Activated CD8-positive, alpha-beta memory T cell treated with anti-CD3 and anti-CD28 coated beads, Interleukin-2, amount 10 ng/mL, durations not matched to agents 7 days and 5 days (primary cell): Measurements from ENCODE around the gene TCERG1. TPM values are rescaled to one million over a fixed set of nuclear protein-coding genes. Genes with fewer than 3 reads are reported as not detected.
A peak's percentile ranks its signal among the peaks of the same experiment; 100 is the strongest.

Experiments
- ATAC-seq: fragments of 150-1000 bp; cut with Tn5 transposase; one replicate; pipeline ENCODE4 v1.10.0; 2021; ENCODE audit warnings: moderate library complexity
- CTCF ChIA-PET: fragments of 350-600 bp; sonication (Branson Sonifier 250); formaldehyde crosslinking; loops from one replicate; lab custom pipeline; 2021; ENCODE audit warnings: antibody characterized with exemption; lab: Charles Lee
- DNase-seq: peaks from one replicate; pipeline ENCODE4 v3.0.0-alpha.2; 2020
- H3K27ac Mint-ChIP-seq: one replicate; pipeline ENCODE4 v1.8.0; 2021; ENCODE audit warnings: mild to moderate bottlenecking, mixed read lengths
- H3K27me3 Mint-ChIP-seq: one replicate; pipeline ENCODE4 v1.8.0; 2021; ENCODE audit warnings: mixed read lengths
- H3K36me3 Mint-ChIP-seq: one replicate; pipeline ENCODE4 v1.8.0; 2021; ENCODE audit warnings: mild to moderate bottlenecking, mixed read lengths
- H3K4me1 Mint-ChIP-seq: one replicate; pipeline ENCODE4 v1.8.0; 2021; ENCODE audit warnings: mixed read lengths
- H3K4me3 Mint-ChIP-seq: one replicate; pipeline ENCODE4 v1.8.0; 2021; ENCODE audit warnings: mild to moderate bottlenecking, moderate library complexity, mixed read lengths
- H3K9me3 Mint-ChIP-seq: one replicate; pipeline ENCODE4 v1.8.0; 2022; ENCODE audit warnings: low read depth, mixed read lengths
- total RNA-seq, 2 experiments: library from RNA; stranded (reverse); gene quantifications; one replicate each; pipeline ENCODE4 v1.2.3, GENCODE V29; 2021

The TCERG1 gene
- total RNA-seq, 2 experiments from 2014 or later, result 103 to 104 TPM

DNA sequence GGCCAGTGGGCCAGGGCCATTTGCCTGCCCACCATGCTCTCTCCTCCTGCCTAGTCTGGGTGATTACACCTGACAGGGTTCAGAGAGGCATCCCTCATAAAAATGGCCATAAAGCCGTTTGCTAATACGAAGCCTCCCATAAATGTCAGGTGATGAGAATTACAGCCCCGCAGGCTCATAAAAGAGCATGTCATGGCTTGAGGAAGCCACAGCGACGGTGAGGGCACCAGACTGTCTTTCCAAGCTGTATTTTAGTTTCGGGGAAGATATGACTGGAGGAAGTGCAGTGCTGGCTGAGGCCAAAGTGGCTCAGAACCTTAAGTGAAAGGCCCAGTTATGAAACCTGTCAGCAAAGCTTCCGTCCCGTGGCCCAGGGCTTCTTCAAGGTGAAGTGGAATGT, 18.5 kb upstream of the TCERG1 start:
- Mint-ChIP-seq H3K4me1 (peaks cover 9% of the 10 kb centered on the region), H3K4me3 (no peak overlapping the region), H3K9me3 (no peaks in the 10 kb centered on the region), H3K27me3 (peaks cover 31% of the 10 kb centered on the region), H3K27ac (no peak overlapping the region), H3K36me3 (no peaks in the 10 kb centered on the region)
- DNase-seq, result no peak
- CTCF ChIA-PET, result interaction anchor here (1.0 to 2.8 kb wide), 3 partner anchors 8 to 18 kb away, joined by 3 to 12 read pairs (median 4); partner anchors contain the start of gene TCERG1
- peak; percentile 30 for ATAC-seq

DNA sequence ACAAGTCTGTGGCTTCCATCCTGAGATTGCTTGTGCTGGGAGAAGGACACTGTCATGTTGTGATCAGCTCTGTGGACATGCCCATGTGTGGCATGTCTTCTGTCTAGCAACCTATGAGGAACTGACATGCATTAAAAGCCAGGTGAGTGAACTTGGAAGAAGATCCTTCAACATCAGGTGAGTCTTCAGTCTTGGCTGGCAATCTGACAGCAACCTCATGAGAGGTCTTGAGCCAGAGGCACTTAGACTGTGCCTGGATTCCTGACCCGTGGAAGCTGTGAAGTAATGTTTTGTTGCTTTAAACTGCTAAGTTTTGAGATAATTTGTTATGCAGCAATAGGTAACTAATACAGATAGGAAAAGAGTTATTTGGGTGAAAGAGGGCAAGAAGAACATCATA, 6.8 kb upstream of the TCERG1 start:
- H3K36me3 Mint-ChIP-seq, result no peaks in the 10 kb centered on the region
- no peaks in the 10 kb centered on the region for H3K4me1 Mint-ChIP-seq
- no peak for ATAC-seq
- no peak overlapping the region for H3K4me3 Mint-ChIP-seq
- CTCF ChIA-PET, result interaction anchor here (1.1 kb wide), 1 partner anchor 12 kb away, joined by 3 read pairs; no protein-coding TSS in a partner anchor
- H3K27ac Mint-ChIP-seq, result no peak overlapping the region
- H3K9me3 Mint-ChIP-seq, result no peaks in the 10 kb centered on the region
- no peak for DNase-seq
- H3K27me3 Mint-ChIP-seq, result peaks cover 39% of the 10 kb centered on the region

GRCh38 chr5:146440870-146441495, 6.2 kb upstream of the TCERG1 start:
- peaks cover 34% of the 10 kb centered on the region for H3K27me3 Mint-ChIP-seq
- H3K36me3 Mint-ChIP-seq, result no peaks in the 10 kb centered on the region
- H3K27ac Mint-ChIP-seq, result no peak overlapping the region
- DNase-seq (no peak), ATAC-seq (no peak)
- H3K9me3 Mint-ChIP-seq, result no peaks in the 10 kb centered on the region
- no peak overlapping the region for H3K4me3 Mint-ChIP-seq
- CTCF ChIA-PET, result interaction anchor here (1.1 kb wide), 1 partner anchor 13 kb away, joined by 3 read pairs; no protein-coding TSS in a partner anchor
- no peaks in the 10 kb centered on the region for H3K4me1 Mint-ChIP-seq

GRCh38 chr5:146441896-146442295, 5.2 kb upstream of the TCERG1 start:
- no peak overlapping the region for H3K4me3 Mint-ChIP-seq
- H3K27me3 Mint-ChIP-seq, result peaks cover 26% of the 10 kb centered on the region
- ATAC-seq (no peak), DNase-seq (no peak)
- H3K4me1 Mint-ChIP-seq, result peaks cover 2% of the 10 kb centered on the region
- H3K27ac Mint-ChIP-seq, result no peak overlapping the region
- CTCF ChIA-PET, result no interaction called here
- H3K9me3 Mint-ChIP-seq, result no peaks in the 10 kb centered on the region
- H3K36me3 Mint-ChIP-seq, result no peaks in the 10 kb centered on the region

DNA sequence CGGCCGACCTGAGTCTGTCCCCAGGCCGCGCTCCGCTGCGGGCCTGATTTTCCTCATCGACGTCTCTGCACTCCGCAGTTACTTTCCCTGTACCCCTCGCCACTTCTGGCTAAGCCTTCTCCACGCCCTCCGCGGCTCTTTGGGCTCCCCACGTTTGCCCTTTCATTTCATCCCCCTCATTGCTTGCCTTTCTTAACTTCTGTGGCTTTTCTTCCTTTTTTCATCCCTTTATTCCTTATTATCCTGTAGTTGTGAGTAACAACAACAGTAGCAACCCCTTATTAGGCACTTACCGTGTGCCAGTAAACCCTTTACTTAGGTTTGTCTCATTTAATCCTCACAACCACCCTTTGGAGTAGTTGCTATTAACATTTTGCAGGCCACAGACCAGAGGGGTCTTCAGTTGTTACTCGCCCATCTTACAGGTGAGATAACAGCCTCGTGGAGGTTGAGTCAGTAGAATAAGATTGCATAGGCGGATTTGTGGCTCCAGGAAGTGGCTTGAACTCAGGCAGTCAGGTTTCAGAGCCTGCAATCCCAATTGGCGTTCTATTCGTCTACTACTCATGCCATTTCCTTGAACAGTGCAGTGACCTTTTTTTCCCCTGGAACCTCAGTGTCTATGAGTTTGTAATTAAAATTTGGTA, 724 bp downstream of the TCERG1 start:
- ATAC-seq, result peak; percentile 34
- H3K27me3 Mint-ChIP-seq, result no peaks in the 10 kb centered on the region
- H3K27ac Mint-ChIP-seq, result peak overlapping the region; percentile 99
- H3K36me3 Mint-ChIP-seq, result peaks cover 19% of the 10 kb centered on the region
- H3K9me3 Mint-ChIP-seq, result no peaks in the 10 kb centered on the region
- peak; percentile 70 for DNase-seq
- peaks cover 37% of the 10 kb centered on the region for H3K4me1 Mint-ChIP-seq
- peak overlapping the region; percentile 97 for H3K4me3 Mint-ChIP-seq
- CTCF ChIA-PET, result interaction anchor here (1.4 to 1.7 kb wide), 2 partner anchors 11 to 45 kb away, joined by 3 to 6 read pairs; no protein-coding TSS in a partner anchor

DNA sequence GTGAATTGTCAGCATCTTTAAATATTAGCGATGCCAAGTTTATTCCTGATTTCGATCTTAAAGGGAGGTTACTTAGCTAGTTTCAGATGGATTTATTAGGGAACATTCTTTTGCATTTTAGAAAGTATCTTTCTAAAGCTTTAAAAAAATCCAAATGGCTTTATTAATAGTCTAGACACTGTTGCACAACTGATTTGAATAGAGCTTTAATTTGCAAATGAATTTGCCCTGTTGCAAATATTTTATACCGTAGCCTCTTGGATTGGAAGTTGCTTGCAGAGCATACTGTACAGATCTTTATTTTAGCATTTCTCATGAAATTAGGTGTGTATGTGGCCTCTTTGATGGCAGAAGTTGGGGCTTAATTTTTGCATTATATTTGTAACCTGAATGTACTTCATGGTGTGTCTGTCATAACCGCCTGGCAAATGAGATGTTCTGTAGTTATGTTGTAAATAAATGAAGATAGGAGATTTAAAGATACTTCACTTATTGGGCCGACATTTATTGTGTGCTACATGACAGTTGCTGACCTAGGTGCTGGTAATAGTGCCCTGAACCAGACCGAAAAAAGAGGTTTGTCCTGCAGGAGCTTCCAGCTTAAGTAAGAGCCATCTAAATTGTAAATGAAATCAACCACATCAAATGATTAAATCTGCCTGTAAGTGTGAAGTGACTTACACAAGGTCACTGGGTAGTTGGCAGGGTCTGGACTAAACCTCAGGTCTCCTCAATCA, 1.8 kb downstream of the TCERG1 start:
- H3K27ac Mint-ChIP-seq, result peak overlapping the region; percentile 99
- peaks cover 42% of the 10 kb centered on the region for H3K4me1 Mint-ChIP-seq
- no peaks in the 10 kb centered on the region for H3K27me3 Mint-ChIP-seq
- peak overlapping the region; percentile 97 for H3K4me3 Mint-ChIP-seq
- DNase-seq (no peak), ATAC-seq (no peak)
- CTCF ChIA-PET, result interaction anchor here (0.7 kb wide), 1 partner anchor 25 kb away, joined by 3 read pairs; no protein-coding TSS in a partner anchor
- no peaks in the 10 kb centered on the region for H3K9me3 Mint-ChIP-seq
- peaks cover 21% of the 10 kb centered on the region for H3K36me3 Mint-ChIP-seq

GRCh38 chr5:146450002-146450401, 2.9 kb downstream of the TCERG1 start:
- Mint-ChIP-seq H3K4me3 (no peak overlapping the region), H3K36me3 (peaks cover 24% of the 10 kb centered on the region), H3K9me3 (no peaks in the 10 kb centered on the region), H3K27ac (no peak overlapping the region), H3K27me3 (no peaks in the 10 kb centered on the region), H3K4me1 (peaks cover 46% of the 10 kb centered on the region)
- CTCF ChIA-PET, result interaction anchor here (1.5 to 1.6 kb wide), 2 partner anchors 10 to 18 kb away, joined by 7 read pairs; no protein-coding TSS in a partner anchor
- DNase-seq (no peak), ATAC-seq (no peak)

DNA sequence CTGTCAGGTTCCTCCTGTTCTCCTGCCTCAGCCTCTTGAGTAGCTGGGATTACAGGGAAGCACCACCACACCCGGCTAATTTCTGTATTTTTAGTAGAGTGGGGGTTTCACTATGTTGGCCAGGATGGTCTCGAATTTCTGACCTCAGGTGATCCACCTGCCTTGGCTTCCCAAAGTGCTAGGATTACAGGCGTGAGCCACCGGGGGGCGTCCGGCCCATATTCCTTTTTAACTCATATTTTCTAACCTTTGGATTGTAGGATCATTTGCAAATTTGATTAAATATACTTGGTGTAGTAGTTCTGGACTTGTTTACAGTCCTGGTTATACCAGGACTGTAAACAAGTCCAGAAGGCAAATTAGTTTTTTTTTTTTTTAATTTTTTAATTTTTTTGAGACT, 4.3 kb downstream of the TCERG1 start:
- H3K4me1 Mint-ChIP-seq, result peaks cover 46% of the 10 kb centered on the region
- no peak for DNase-seq
- peaks cover 32% of the 10 kb centered on the region for H3K36me3 Mint-ChIP-seq
- H3K4me3 Mint-ChIP-seq, result no peak overlapping the region
- no peak for ATAC-seq
- H3K27ac Mint-ChIP-seq, result no peak overlapping the region
- no peaks in the 10 kb centered on the region for H3K9me3 Mint-ChIP-seq
- CTCF ChIA-PET, result interaction anchor here (1.5 kb wide), 1 partner anchor 17 kb away, joined by 7 read pairs; no protein-coding TSS in a partner anchor
- no peaks in the 10 kb centered on the region for H3K27me3 Mint-ChIP-seq

- ATAC-seq, result peak; percentile 12
- DNase-seq, result no peak
- peaks cover 15% of the 10 kb centered on the region for H3K4me1 Mint-ChIP-seq
- H3K36me3 Mint-ChIP-seq, result peaks cover 47% of the 10 kb centered on the region
- H3K9me3 Mint-ChIP-seq, result no peaks in the 10 kb centered on the region
- H3K27ac Mint-ChIP-seq, result no peak overlapping the region
- CTCF ChIA-PET, result no interaction called here
- no peak overlapping the region for H3K4me3 Mint-ChIP-seq
- no peaks in the 10 kb centered on the region for H3K27me3 Mint-ChIP-seq
These were observed 10.3 kb downstream of the TCERG1 start for GRCh38 chr5:146457431-146457830.

DNA sequence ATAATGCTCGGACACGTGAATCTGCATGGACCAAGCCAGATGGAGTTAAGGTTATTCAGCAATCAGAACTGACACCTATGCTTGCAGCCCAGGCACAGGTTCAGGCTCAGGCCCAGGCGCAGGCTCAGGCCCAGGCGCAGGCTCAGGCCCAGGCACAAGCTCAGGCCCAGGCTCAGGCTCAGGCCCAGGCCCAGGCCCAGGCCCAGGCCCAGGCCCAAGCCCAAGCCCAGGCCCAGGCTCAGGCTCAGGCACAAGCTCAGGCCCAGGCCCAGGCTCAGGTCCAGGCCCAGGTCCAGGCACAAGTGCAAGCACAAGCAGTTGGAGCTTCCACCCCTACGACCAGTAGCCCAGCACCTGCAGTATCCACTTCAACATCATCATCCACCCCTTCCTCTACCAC, 11.8 kb downstream of the TCERG1 start:
- CTCF ChIA-PET, result interaction anchor here (1.2 to 2.3 kb wide), 3 partner anchors 9 to 13 kb away, joined by 4 to 7 read pairs (median 7); no protein-coding TSS in a partner anchor
- Mint-ChIP-seq H3K4me3 (no peak overlapping the region), H3K27me3 (no peaks in the 10 kb centered on the region), H3K36me3 (peaks cover 56% of the 10 kb centered on the region), H3K4me1 (peaks cover 12% of the 10 kb centered on the region), H3K27ac (no peak overlapping the region), H3K9me3 (no peaks in the 10 kb centered on the region)
- ATAC-seq (no peak), DNase-seq (no peak)

GRCh38 chr5:146461319-146461718, 14.2 kb downstream of the TCERG1 start:
- no peak for ATAC-seq
- H3K4me1 Mint-ChIP-seq, result peaks cover 14% of the 10 kb centered on the region
- DNase-seq, result no peak
- no peaks in the 10 kb centered on the region for H3K9me3 Mint-ChIP-seq
- H3K36me3 Mint-ChIP-seq, result peaks cover 61% of the 10 kb centered on the region
- H3K27me3 Mint-ChIP-seq, result no peaks in the 10 kb centered on the region
- no peak overlapping the region for H3K4me3 Mint-ChIP-seq
- CTCF ChIA-PET, result no interaction called here
- no peak overlapping the region for H3K27ac Mint-ChIP-seq

DNA sequence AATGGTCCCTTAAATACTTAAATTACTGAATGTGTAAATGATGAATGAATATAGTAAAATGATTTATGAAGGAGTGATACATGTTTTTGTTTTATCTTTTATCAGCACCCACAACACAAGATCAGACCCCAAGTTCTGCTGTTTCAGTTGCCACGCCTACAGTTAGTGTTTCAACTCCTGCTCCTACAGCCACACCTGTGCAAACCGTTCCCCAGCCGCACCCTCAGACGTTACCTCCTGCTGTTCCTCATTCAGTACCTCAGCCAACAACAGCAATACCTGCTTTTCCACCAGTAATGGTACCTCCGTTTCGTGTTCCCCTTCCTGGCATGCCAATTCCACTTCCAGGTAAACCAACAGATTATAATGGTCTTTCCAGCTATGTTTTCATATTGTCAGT, 16.3 kb downstream of the TCERG1 start:
- no peaks in the 10 kb centered on the region for H3K27me3 Mint-ChIP-seq
- DNase-seq (no peak), ATAC-seq (no peak)
- peaks cover 17% of the 10 kb centered on the region for H3K4me1 Mint-ChIP-seq
- CTCF ChIA-PET, result no interaction called here
- H3K27ac Mint-ChIP-seq, result no peak overlapping the region
- H3K36me3 Mint-ChIP-seq, result peaks cover 56% of the 10 kb centered on the region
- H3K9me3 Mint-ChIP-seq, result no peaks in the 10 kb centered on the region
- H3K4me3 Mint-ChIP-seq, result no peak overlapping the region
